Neuron (in vitro differentiated cells): Measurements from ENCODE around the gene CBR1.
A peak's percentile ranks its signal among the peaks of the same experiment; 100 is the strongest.

Experiments used
- H2AFZ ChIP-seq: one replicate; pipeline ENCODE4 v1.6.1; 2013; ENCODE audit warnings: low read depth, mild to moderate bottlenecking, inconsistent platforms, low read length, moderate library complexity
- H3K27me3 ChIP-seq: one replicate; pipeline ENCODE4 v1.6.1; 2013; ENCODE audit warnings: low read length; ENCODE audit not compliant: insufficient read depth
- H3K36me3 ChIP-seq: one replicate; pipeline ENCODE4 v1.6.1; 2013; ENCODE audit warnings: low read length; ENCODE audit not compliant: insufficient read depth
- H3K4me1 ChIP-seq: one replicate; pipeline ENCODE4 v1.6.1; 2013; ENCODE audit warnings: low read length; ENCODE audit not compliant: insufficient read depth
- H3K4me3 ChIP-seq: 2 replicates; pipeline ENCODE4 v1.5.1; 2013; ENCODE audit warnings: mild to moderate bottlenecking, low read length, moderate library complexity
- H3K9me3 ChIP-seq: one replicate; pipeline ENCODE4 v1.6.1; 2013; ENCODE audit warnings: low read length

CBR1 gene

GRCh38 chr21:36069713-36070583, at the start of gene CBR1:
CBR1 (plus strand) TSS chr21:36070024; CDS start chr21:36070116, 92 bp downstream.
- H3K9me3 ChIP-seq: peaks cover 3% of the 10 kb centered on the region
- peak within 1 kb of the TSS; percentile 28 for H3K4me3 ChIP-seq
- no peaks in the 10 kb centered on the region for H3K36me3 ChIP-seq
- no peaks in the 10 kb centered on the region for H3K4me1 ChIP-seq
- peak within 1 kb of the TSS; percentile 20 for H2AFZ ChIP-seq
- peaks cover 4% of the 10 kb centered on the region for H3K27me3 ChIP-seq

- no peaks in the 10 kb centered on the region for H3K9me3 ChIP-seq
- no peaks in the 10 kb centered on the region for H3K27me3 ChIP-seq
- no peak overlapping the region for H3K4me3 ChIP-seq
- H2AFZ ChIP-seq: no peak overlapping the region
- H3K36me3 ChIP-seq: no peaks in the 10 kb centered on the region
- no peaks in the 10 kb centered on the region for H3K4me1 ChIP-seq
Measured at GRCh38 chr21:36021251-36021837, 48.5 kb upstream of the CBR1 start.

- Histone ChIP-seq H3K4me3 (no peak overlapping the region), H3K9me3 (no peaks in the 10 kb centered on the region), H3K27me3 (no peaks in the 10 kb centered on the region), H2AFZ (no peak overlapping the region), H3K36me3 (no peaks in the 10 kb centered on the region), H3K4me1 (no peaks in the 10 kb centered on the region)
Measured at GRCh38 chr21:36022427-36023091, 47.3 kb upstream of the CBR1 start.

DNA sequence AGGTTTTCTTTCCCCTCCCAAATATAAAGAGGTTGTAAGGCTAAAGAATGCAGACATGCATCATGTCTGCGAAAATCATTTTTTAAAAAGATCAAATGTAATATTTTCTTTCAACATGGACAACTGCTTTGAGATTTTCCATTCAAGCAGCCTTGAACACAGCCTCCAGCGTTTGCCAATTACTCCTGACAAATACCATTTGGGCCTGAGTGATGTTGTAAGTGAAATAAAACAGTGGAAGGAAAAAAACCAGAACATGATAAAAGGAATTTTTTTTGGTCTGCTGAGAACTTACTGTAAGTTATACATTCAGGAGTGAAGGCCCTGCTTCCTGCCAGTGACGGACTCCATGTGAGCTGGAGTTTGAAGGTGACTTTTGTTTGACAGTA, 46.7 kb upstream of the CBR1 start:
- H3K4me3 ChIP-seq: no peak overlapping the region
- H3K4me1 ChIP-seq: no peaks in the 10 kb centered on the region
- no peak overlapping the region for H2AFZ ChIP-seq
- no peaks in the 10 kb centered on the region for H3K27me3 ChIP-seq
- no peaks in the 10 kb centered on the region for H3K9me3 ChIP-seq
- no peaks in the 10 kb centered on the region for H3K36me3 ChIP-seq

- Histone ChIP-seq H2AFZ (no peak overlapping the region), H3K4me3 (no peak overlapping the region), H3K4me1 (peaks cover 3% of the 10 kb centered on the region), H3K27me3 (no peaks in the 10 kb centered on the region), H3K9me3 (no peaks in the 10 kb centered on the region), H3K36me3 (no peaks in the 10 kb centered on the region)
Measured at GRCh38 chr21:36024782-36025181, 45.0 kb upstream of the CBR1 start.

GRCh38 chr21:36027347-36027746, 42.5 kb upstream of the CBR1 start:
- H3K9me3 ChIP-seq: no peaks in the 10 kb centered on the region
- no peak overlapping the region for H3K4me3 ChIP-seq
- H3K4me1 ChIP-seq: peaks cover 3% of the 10 kb centered on the region
- H3K36me3 ChIP-seq: no peaks in the 10 kb centered on the region
- no peaks in the 10 kb centered on the region for H3K27me3 ChIP-seq
- no peak overlapping the region for H2AFZ ChIP-seq

GRCh38 chr21:36028127-36029069, 41.4 kb upstream of the CBR1 start:
- no peaks in the 10 kb centered on the region for H3K9me3 ChIP-seq
- H3K36me3 ChIP-seq: no peaks in the 10 kb centered on the region
- no peaks in the 10 kb centered on the region for H3K27me3 ChIP-seq
- H3K4me1 ChIP-seq: peaks cover 3% of the 10 kb centered on the region
- H2AFZ ChIP-seq: no peak overlapping the region
- H3K4me3 ChIP-seq: no peak overlapping the region

DNA sequence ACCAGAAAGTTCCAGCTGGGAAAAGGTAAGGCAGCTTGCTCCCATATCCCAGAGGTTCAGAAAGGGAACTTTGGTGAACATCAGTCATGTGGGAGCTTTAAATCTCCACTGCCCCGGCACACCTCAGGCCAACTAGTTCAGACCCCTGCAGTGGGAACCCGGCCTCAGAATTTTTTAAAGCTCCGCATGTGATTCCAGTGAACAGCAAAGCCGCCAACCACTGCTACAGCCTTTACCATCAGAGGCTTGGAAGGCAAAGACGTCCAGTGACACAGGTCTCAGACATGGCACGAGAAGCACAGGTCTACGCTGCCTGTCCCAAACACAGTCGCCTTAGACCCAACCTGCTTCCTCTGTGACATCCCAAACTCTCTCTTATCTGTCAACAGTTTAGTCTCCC, 40.5 kb upstream of the CBR1 start:
- Histone ChIP-seq H3K9me3 (no peaks in the 10 kb centered on the region), H3K4me3 (no peak overlapping the region), H3K4me1 (peaks cover 3% of the 10 kb centered on the region), H3K27me3 (no peaks in the 10 kb centered on the region), H3K36me3 (peaks cover under 1% of the 10 kb centered on the region), H2AFZ (no peak overlapping the region)

DNA sequence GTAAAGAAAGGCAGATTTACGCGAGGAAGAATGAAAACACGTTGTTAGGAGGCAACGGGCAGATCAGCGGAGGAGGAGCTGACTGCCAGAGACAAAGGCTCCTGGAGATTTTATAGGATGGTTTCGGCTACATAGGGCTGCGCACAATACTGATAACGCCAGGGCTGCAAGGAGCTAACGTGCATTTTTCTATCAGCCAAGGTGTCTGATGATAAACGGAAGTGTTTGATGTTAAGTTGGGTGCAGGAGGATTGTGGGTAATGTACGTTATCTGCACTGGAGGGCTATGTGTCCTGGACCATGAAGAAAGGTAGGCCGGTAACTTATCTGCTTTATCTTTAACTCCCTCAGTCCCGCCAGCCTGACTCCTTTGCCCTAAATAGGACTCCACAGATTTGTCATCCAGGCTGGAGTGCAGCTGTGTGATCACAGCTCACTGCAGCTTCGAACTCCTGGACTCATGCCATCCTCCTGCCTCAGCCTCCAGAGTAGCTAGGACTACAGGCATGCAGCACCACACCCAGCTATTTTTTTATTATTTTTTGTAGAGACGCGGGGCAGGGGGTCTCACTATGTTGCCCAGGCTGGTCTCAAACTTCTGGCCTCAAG, 39.1 kb upstream of the CBR1 start:
- peaks cover 13% of the 10 kb centered on the region for H3K36me3 ChIP-seq
- H3K4me1 ChIP-seq: peaks cover 3% of the 10 kb centered on the region
- H3K27me3 ChIP-seq: no peaks in the 10 kb centered on the region
- H2AFZ ChIP-seq: no peak overlapping the region
- H3K9me3 ChIP-seq: no peaks in the 10 kb centered on the region
- H3K4me3 ChIP-seq: no peak overlapping the region

GRCh38 chr21:36032647-36033406, 37.0 kb upstream of the CBR1 start:
- Histone ChIP-seq H3K4me3 (no peak overlapping the region), H3K9me3 (no peaks in the 10 kb centered on the region), H3K27me3 (no peaks in the 10 kb centered on the region), H3K36me3 (peaks cover 26% of the 10 kb centered on the region), H2AFZ (no peak overlapping the region), H3K4me1 (peaks cover 3% of the 10 kb centered on the region)

- peaks cover 38% of the 10 kb centered on the region for H3K36me3 ChIP-seq
- H3K9me3 ChIP-seq: no peaks in the 10 kb centered on the region
- peaks cover 3% of the 10 kb centered on the region for H3K4me1 ChIP-seq
- no peak overlapping the region for H2AFZ ChIP-seq
- no peaks in the 10 kb centered on the region for H3K27me3 ChIP-seq
- H3K4me3 ChIP-seq: no peak overlapping the region
Measured at GRCh38 chr21:36034211-36034913, 35.5 kb upstream of the CBR1 start.
